Testis (tissue), 2 donors: ENCODE measurements around the gene TMIE.

Experiments used
- CTCF ChIP-seq, 3 experiments: fragments of 450-650 bp in 2 of 3; fragments of 200-600 bp in 1 of 3; sonication (generic) in 1 of 3; IDR thresholded peaks; one replicate each; pipeline ENCODE4 v1.5.1; 2016 to 2019; ENCODE audit warnings: antibody characterized with exemption in 3 of 3, mild to moderate bottlenecking in 2 of 3, moderate library complexity in 1 of 3
- POLR2A ChIP-seq: fragments of 450-650 bp; IDR thresholded peaks from one replicate; pipeline ENCODE4 v1.6.1; 2017; ENCODE audit warnings: antibody characterized with exemption, mild to moderate bottlenecking, moderate library complexity

GRCh38 chr3:46721009-46721408 is 19.8 kb downstream of the TMIE start:
- no peak for TF ChIP-seq CTCF (IDR thresholded peaks at IDR 0.05)
- no peak for TF ChIP-seq POLR2A
